ENCODE results near the gene TCEANC. TPM values are rescaled to one million over a fixed set of nuclear protein-coding genes. Genes with fewer than 3 reads are reported as not detected.
"Not testable (repeated sequence)": the region's sequence is repeated elsewhere in the genome, so short reads cannot be mapped to it uniquely, and the experiment has no call there.

Gene TCEANC
- total RNA-seq, 4 donors from 2014 or later: 2.9 to 4.1 (median 3.3) TPM

DNA sequence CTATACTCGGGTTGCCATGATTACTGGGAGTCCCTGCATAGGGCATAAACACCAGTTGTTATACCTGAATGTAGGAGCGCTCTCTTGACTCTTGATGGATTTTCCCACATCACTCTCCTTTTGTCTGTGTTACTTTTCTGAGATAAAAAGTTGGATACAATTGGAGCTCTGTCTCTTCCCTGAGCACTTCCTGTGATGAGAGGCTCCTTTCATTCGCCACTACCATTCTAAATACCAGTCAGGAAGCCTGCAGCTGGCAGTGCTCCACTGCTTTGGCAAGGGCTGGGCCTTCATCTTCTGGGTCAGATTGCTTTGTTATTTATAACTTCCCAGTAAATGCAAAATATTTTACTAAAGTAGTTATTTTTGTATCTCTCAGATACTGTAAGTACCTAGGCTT lies 13.9 kb downstream of the TCEANC start:
- Histone ChIP-seq H3K4me1 (no peaks in the 10 kb centered on the region), H3K9me3 (no peaks in the 10 kb centered on the region), H3K4me3 (no peak overlapping the region), H3K27me3 (no peaks in the 10 kb centered on the region), H3K27ac (no peak overlapping the region), H3K36me3 (peaks cover 0 to 8% of the 10 kb centered on the region in 2 donors)
- TF ChIP-seq, protein P1, sequence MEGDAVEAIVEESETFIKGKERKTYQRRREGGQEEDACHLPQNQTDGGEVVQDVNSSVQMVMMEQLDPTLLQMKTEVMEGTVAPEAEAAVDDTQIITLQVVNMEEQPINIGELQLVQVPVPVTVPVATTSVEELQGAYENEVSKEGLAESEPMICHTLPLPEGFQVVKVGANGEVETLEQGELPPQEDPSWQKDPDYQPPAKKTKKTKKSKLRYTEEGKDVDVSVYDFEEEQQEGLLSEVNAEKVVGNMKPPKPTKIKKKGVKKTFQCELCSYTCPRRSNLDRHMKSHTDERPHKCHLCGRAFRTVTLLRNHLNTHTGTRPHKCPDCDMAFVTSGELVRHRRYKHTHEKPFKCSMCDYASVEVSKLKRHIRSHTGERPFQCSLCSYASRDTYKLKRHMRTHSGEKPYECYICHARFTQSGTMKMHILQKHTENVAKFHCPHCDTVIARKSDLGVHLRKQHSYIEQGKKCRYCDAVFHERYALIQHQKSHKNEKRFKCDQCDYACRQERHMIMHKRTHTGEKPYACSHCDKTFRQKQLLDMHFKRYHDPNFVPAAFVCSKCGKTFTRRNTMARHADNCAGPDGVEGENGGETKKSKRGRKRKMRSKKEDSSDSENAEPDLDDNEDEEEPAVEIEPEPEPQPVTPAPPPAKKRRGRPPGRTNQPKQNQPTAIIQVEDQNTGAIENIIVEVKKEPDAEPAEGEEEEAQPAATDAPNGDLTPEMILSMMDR (IDR thresholded peaks at IDR 0.05 in 4 of 5, conservative IDR thresholded peaks at IDR 0.05 in 1 of 5): no peak
- no peak for DNase-seq
- ATAC-seq: no peak
- intact Hi-C loops (cut with DNase I; ENCODE audit: low total_unique reads): no loop called here
- in situ Hi-C loops (cut with MboI; ENCODE audit: low sequenced_read_pairs in 4 of 4): loop anchor here in 2 of 4 donors (10.0 to 25.0 kb wide), 2 partner anchors 368 to 370 kb away; partner anchors contain the start of gene GEMIN8 (in 1 of the 2)

DNA sequence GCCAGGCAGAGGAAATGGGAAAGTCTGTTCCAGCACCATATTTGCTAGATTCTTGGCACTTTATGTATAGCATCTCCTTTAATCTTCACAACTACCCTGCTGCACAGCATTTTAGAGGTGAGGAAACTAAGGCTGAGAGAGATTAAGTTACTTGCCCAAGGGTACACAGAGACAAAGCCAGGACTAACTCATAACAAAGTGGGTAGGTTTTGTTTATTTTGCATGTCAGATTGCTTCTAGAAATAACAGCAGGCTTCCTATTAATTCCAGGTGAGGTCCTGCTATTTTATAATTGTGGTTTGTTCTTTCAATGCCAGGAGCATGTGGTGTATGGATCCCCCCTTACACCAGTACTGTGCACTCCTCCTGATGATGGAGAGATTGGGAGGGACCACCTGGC lies 15.0 kb downstream of the TCEANC start:
- no peak for TF ChIP-seq POLR2A (IDR thresholded peaks at IDR 0.05)
- TF ChIP-seq, protein P1 (IDR thresholded peaks at IDR 0.05 in 4 of 5, conservative IDR thresholded peaks at IDR 0.05 in 1 of 5): no peak

DNA sequence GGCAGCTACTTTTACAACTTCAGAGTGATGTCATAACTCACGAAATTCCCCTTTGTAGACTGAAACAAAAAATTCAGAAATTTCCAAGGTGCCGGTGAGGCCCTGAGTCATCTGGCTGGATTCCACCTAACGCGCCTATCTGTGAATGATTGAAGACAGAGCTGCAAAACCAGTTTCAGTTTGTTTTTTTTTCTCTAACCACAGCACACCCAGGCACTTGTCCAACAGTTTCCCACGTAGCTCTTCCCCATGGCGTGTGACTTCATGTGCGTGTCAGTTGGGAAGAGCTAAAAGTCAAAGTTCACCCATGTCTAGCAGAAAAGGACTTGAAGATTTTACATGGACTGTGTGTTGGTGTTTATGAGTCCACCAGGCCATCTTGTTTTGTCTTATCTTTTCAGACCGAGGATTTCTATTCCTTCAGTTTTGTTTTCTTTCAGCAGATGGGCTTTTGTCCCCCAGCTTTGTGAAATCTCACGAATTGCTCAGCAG lies 16.4 kb downstream of the TCEANC start:
- DNase-seq: no peak
- no peak overlapping the region for H3K27ac ChIP-seq
- in situ Hi-C loops (cut with MboI; ENCODE audit: low sequenced_read_pairs in 4 of 4): loop anchor here in 2 of 4 donors (10.0 to 25.0 kb wide), 2 partner anchors 366 to 368 kb away; partner anchors contain the start of gene GEMIN8 (in 1 of the 2)

More for the DNA sequence above, 15.0 kb downstream of the TCEANC start:
- intact Hi-C loops (cut with DNase I; ENCODE audit: low total_unique reads): no loop called here
- H3K9me3 ChIP-seq: no peaks in the 10 kb centered on the region
- no peaks in the 10 kb centered on the region for H3K4me1 ChIP-seq
- in situ Hi-C loops (cut with MboI; ENCODE audit: low sequenced_read_pairs in 4 of 4): loop anchor here in 2 of 4 donors (10.0 to 25.0 kb wide), 2 partner anchors 367 to 369 kb away; partner anchors contain the start of gene GEMIN8 (in 1 of the 2)
- no peak overlapping the region for H3K27ac ChIP-seq
- H3K4me3 ChIP-seq: no peak overlapping the region
- ATAC-seq (no peak), DNase-seq (no peak)
- H3K36me3 ChIP-seq: peaks cover 0 to 8% of the 10 kb centered on the region in 2 donors
- no peaks in the 10 kb centered on the region for H3K27me3 ChIP-seq

DNA sequence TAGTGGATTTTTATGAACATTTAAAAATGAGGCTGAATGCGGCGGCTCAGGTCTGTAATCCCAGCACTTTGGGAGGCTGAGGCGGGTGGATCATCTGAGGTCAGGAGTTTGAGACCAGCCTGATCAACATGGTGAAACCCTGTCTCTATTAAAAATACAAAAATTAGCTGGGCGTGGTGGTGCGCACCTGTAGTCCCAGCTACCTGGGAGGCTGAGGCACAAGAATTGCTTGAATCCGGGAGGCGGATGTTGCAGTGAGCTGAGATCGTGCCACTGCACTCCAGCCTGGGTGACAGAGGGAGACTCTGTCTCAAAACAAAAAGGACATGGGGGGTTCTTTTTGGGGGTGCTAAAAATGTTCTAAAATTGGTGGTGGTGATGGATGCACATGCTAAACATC lies 16.8 kb downstream of the TCEANC start:
- intact Hi-C loops (cut with DNase I; ENCODE audit: low total_unique reads); DNase-seq; H3K4me1 ChIP-seq; H3K27ac ChIP-seq; H3K36me3 ChIP-seq; ATAC-seq; H3K27me3 ChIP-seq; H3K4me3 ChIP-seq; H3K9me3 ChIP-seq: not testable (repeated sequence)
- in situ Hi-C loops (cut with MboI; ENCODE audit: low sequenced_read_pairs in 4 of 4): loop anchor here in 2 of 4 donors (10.0 to 25.0 kb wide), 2 partner anchors 365 to 368 kb away; partner anchors contain the start of gene GEMIN8 (in 1 of the 2)

More for the DNA sequence above, 16.4 kb downstream of the TCEANC start:
- Histone ChIP-seq H3K4me1 (no peaks in the 10 kb centered on the region), H3K4me3 (no peak overlapping the region), H3K27me3 (no peaks in the 10 kb centered on the region), H3K36me3 (no peaks in the 10 kb centered on the region), H3K9me3 (no peaks in the 10 kb centered on the region)
- intact Hi-C loops (cut with DNase I; ENCODE audit: low total_unique reads): no loop called here
- no peak for ATAC-seq
- TF ChIP-seq, protein P1 (IDR thresholded peaks at IDR 0.05 in 4 of 5, conservative IDR thresholded peaks at IDR 0.05 in 1 of 5): no peak
- no peak for TF ChIP-seq POLR2A (IDR thresholded peaks at IDR 0.05)

DNA sequence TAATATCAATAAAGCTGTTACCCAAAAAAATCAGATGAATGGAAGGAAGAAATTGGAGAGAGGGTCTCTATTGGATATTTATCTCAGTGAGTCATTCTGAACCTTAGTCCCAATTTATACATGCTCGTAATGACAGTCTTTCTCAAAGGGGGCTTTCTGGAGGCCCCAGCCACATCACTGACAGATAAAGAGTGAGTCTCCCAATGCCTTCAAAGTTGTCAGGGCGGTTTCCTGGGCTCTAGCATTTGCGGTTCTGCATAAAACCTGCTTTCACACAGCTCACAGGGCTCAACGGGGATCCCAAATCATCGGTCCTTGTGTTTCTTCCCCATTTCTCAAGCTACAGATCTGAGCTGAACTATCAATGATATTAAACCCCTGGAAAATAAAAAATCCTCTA lies 17.3 kb downstream of the TCEANC start:
- no peak overlapping the region for H3K27ac ChIP-seq
- in situ Hi-C loops (cut with MboI; ENCODE audit: low sequenced_read_pairs in 4 of 4): loop anchor here in 1 of 4 donors (25.0 kb wide), 1 partner anchor 367 kb away; the partner anchor contains the start of gene GEMIN8
- intact Hi-C loops (cut with DNase I; ENCODE audit: low total_unique reads): no loop called here
- TF ChIP-seq, protein P1 (IDR thresholded peaks at IDR 0.05 in 4 of 5, conservative IDR thresholded peaks at IDR 0.05 in 1 of 5): no peak
- no peak for TF ChIP-seq POLR2A (IDR thresholded peaks at IDR 0.05)
- H3K9me3 ChIP-seq: no peaks in the 10 kb centered on the region
- H3K36me3 ChIP-seq: no peaks in the 10 kb centered on the region
- ATAC-seq: no peak
- no peaks in the 10 kb centered on the region for H3K27me3 ChIP-seq
- DNase-seq: no peak
- no peaks in the 10 kb centered on the region for H3K4me1 ChIP-seq
- H3K4me3 ChIP-seq: no peak overlapping the region

All from gastrocnemius medialis (tissue), 4 donors.